KOPT-K1 (cell line): ENCODE results near the gene OXGR1.
"Not testable (repeated sequence)": the region's sequence is repeated elsewhere in the genome, so short reads cannot be mapped to it uniquely, and the experiment has no call there.

Experiments
- H3K27ac ChIP-seq: fragments of 200-600 bp; sonication (generic); 2 replicates; pipeline ENCODE4 v1.5.1; 2016; ENCODE audit warnings: antibody characterized with exemption, mild to moderate bottlenecking, low read depth, low read length; ENCODE audit not compliant: poor library complexity, severe bottlenecking
- H3K36me3 ChIP-seq: fragments of 200-600 bp; sonication (generic); 2 replicates; pipeline ENCODE4 v1.5.1; 2017; ENCODE audit warnings: antibody characterized with exemption, mild to moderate bottlenecking, low read length, moderate library complexity; ENCODE audit not compliant: insufficient read depth
- H3K9me3 ChIP-seq: fragments of 200-600 bp; sonication (generic); 2 replicates; pipeline ENCODE4 v1.5.1; 2017; ENCODE audit warnings: antibody characterized with exemption, low read length, mild to moderate bottlenecking; ENCODE audit not compliant: insufficient read depth, poor library complexity, severe bottlenecking

The OXGR1 gene

DNA sequence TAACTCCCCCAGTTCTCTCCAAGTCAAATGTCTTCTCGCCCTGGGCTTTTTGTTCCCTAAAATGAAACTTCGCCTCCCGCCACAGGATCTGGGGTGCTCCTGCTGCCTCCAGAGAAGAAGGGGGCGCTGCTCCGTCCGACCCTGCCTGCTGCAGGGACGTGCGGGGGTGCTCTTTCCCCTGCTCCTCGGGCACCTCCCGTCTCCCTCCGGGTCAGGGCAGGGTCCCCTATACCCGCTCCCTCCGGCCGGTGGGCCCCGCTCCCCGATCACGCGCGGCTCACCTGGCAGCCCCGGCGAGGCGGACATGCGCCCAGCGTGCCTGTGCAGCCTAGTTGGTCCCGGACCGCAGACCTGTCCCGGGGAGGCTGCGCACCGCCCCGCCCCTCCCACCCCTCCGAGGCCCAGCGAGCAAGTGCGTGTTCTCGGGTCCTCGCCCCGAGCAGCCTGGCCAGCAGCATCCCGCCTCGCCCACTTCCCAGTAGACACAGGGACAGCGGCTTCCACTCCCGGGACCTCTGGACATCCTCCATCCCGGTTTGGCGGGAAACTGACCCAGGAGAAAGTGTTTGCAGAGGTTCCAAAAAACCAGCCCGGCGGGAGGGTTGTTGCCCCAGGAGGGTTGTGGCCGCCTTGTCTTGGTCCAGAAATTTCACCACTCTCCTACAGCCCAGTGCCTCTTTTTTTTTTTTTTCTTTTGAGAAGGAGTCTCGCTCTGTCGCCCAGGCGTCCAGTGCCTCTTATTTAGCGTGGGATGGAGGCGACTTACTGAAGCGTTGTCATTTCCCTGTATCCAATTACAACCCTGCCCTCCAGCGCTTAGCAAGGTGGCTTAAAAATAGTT lies at the start of gene OXGR1:
Gene OXGR1, minus strand, starts transcription at position 460 of the 841 bp plus-strand sequence. CDS start 6,717 bp downstream, outside the sequence.
- Histone ChIP-seq H3K9me3 (no peaks in the 10 kb centered on the region), H3K36me3 (no peaks in the 10 kb centered on the region), H3K27ac (no peak within 1 kb of the TSS)

DNA sequence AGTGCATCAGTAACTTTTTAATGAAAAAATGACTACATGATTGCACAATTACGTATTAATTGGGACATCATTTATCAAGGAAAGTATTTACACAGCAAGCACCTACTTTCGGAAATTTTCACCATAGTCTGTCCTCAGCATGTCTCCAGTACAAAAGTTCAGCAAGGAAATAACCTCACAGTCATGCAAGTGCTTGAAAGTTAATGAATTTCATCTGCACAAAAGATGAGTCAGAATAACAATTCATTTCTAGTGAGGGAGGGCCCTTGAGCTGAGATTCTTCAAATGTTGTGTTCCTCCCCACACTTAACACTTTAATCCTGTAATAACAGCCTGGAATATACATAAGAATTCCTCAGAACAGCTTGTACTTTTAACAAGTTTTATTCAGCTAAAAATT lies 49.0 kb upstream of the OXGR1 start:
- Histone ChIP-seq H3K9me3 (no peaks in the 10 kb centered on the region), H3K36me3 (no peaks in the 10 kb centered on the region), H3K27ac (no peak overlapping the region)

- Histone ChIP-seq H3K36me3 (no peaks in the 10 kb centered on the region), H3K27ac (no peak overlapping the region), H3K9me3 (no peaks in the 10 kb centered on the region)
Observed at GRCh38 chr13:97030705-97031452, 36.6 kb upstream of the OXGR1 start.

DNA sequence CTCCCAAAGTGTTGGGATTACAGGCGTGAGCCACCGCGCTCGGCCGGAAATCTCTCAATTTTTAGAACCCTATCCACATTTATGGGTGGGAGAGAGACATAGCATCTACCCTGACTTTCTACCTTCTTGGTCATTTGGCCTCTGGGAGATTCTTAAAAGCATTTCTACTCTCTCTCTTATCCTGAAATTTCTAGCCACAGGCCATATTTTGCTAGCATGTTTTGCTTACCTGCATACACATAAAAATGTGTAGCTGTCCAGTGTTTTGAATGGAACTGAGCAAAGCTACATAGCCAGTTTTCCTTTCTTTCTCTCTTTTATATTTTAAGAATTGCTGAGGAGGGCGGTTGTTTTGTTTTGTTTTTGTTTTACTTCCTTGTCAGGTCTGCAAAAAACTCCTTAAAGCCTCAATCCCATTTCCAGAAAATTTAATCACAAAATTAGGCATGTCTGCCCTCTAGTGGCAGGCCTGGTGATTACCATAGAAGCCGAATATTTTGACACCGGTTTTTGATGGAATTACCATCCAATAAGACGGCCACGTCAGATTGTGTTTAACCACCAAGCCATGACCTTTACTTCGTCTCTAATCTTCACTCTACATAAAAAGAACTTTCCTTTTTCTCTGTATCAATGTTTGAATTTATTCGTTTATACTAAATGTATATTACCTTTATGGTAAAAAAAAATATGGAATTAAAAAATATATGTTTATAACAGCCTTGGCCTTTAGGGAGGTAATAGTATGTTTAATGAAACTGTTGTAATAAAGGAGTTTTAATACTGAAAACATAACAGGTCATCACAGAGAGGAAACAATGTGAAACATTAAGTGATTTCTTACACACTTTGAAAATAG lies 34.4 kb upstream of the OXGR1 start:
- H3K27ac ChIP-seq = no peak overlapping the region
- no peaks in the 10 kb centered on the region for H3K36me3 ChIP-seq
- H3K9me3 ChIP-seq = peaks cover 4% of the 10 kb centered on the region

GRCh38 chr13:97027162-97027554 lies 32.9 kb upstream of the OXGR1 start:
- Histone ChIP-seq H3K9me3 (peaks cover 4% of the 10 kb centered on the region), H3K27ac (no peak overlapping the region), H3K36me3 (no peaks in the 10 kb centered on the region)

GRCh38 chr13:97026531-97027161 lies 32.4 kb upstream of the OXGR1 start:
- Histone ChIP-seq H3K27ac (no peak overlapping the region), H3K36me3 (no peaks in the 10 kb centered on the region), H3K9me3 (peaks cover 4% of the 10 kb centered on the region)

- not testable (repeated sequence) for H3K27ac ChIP-seq, H3K36me3 ChIP-seq, H3K9me3 ChIP-seq
Observed at GRCh38 chr13:97023812-97024211, 29.5 kb upstream of the OXGR1 start.

DNA sequence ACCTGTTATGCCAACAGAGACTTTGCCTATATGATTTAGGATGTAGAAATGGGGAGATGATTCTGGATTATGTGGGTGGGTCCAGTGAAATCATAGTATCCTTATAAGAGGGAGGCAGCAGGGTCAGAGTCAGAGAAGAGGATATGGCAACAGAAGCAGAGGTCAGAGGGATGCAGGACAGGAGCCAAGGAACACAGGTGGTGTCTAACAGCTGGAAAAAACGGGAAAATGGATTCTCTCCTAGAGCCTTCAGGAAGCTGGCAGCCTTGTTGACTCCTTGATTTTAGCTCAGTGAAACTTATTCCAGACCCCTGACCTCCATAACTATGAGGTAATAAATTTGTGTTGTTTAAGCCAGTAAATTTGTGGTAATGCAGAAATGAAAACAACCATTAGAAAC lies 28.8 kb upstream of the OXGR1 start:
- Histone ChIP-seq H3K9me3 (peaks cover 4% of the 10 kb centered on the region), H3K36me3 (no peaks in the 10 kb centered on the region), H3K27ac (no peak overlapping the region)

DNA sequence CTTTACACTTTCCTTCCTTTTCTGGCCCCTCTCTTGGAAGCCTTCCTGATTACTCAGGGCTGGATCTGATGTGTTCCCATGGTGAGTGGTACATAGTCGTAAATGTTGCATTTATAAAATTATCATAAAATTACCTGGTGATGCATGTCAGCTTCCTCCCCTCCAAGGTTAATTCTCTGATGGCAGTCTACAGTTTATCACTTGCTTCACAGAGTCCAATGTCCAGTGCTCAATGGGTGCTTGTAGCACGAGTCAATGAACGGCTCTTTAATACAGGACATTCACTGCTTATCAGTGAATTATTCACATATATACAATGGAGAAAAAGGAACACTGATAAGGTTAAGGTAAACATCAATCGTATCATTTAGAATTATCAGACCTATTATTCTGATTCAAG lies 27.0 kb upstream of the OXGR1 start:
- Histone ChIP-seq H3K36me3 (no peaks in the 10 kb centered on the region), H3K9me3 (peaks cover 4% of the 10 kb centered on the region), H3K27ac (no peak overlapping the region)

GRCh38 chr13:97020689-97021240 lies 26.5 kb upstream of the OXGR1 start:
- Histone ChIP-seq H3K36me3 (no peaks in the 10 kb centered on the region), H3K27ac (no peak overlapping the region), H3K9me3 (peaks cover 4% of the 10 kb centered on the region)

GRCh38 chr13:97020194-97020593 lies 25.9 kb upstream of the OXGR1 start:
- Histone ChIP-seq H3K9me3 (peaks cover 4% of the 10 kb centered on the region), H3K36me3 (no peaks in the 10 kb centered on the region), H3K27ac (no peak overlapping the region)

DNA sequence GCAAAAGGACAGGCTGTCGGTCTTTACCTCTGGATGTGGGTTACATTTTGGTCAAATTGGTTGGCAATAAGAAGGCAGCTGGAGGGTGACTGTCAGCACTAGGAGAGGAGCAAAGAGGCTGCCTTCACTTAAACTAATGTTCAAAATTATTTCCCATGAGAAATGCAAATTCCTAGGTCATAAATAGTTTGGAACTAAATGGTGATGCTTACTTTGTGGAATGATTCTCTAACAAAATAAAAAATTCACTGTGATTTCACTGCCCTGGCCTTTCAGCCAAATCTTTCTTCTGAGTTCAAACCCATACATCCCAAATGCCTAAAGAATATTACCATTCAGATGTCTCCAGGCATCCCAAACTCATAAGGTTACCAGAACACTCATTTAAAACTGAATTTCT lies 25.0 kb upstream of the OXGR1 start:
- H3K9me3 ChIP-seq = no peaks in the 10 kb centered on the region
- no peak overlapping the region for H3K27ac ChIP-seq
- no peaks in the 10 kb centered on the region for H3K36me3 ChIP-seq

GRCh38 chr13:97018029-97018819 lies 23.9 kb upstream of the OXGR1 start:
- H3K9me3 ChIP-seq = no peaks in the 10 kb centered on the region
- no peaks in the 10 kb centered on the region for H3K36me3 ChIP-seq
- H3K27ac ChIP-seq = no peak overlapping the region

DNA sequence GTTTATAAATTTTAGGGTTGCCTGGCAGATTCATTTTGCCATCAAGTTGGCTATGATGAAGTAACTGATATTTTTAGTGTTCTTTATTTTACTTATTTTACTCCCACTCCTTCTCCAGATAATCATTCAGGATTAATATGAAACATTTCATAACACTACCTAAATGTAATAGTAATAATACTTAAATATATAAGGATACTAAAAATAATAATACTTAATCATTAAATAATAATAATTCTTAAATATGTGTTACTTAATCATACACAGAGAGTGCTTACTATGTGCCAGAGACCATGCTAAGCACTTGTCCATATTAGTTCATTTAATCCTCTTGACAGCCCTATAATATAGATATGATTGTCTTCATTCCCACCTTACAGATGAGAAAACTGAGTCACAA lies 23.0 kb upstream of the OXGR1 start:
- no peaks in the 10 kb centered on the region for H3K9me3 ChIP-seq
- H3K36me3 ChIP-seq = no peaks in the 10 kb centered on the region
- no peak overlapping the region for H3K27ac ChIP-seq
